Fibroblast of skin of right biceps (primary cell): ENCODE results near the gene THOC5.
A peak's percentile ranks its signal among the peaks of the same experiment; 100 is the strongest.
"Not testable (repeated sequence)": the region's sequence is repeated elsewhere in the genome, so short reads cannot be mapped to it uniquely, and the experiment has no call there.

Experiments
- DNase-seq: peaks from one replicate; pipeline ENCODE4 v3.0.0-alpha.2; 2013

The THOC5 gene

GRCh38 chr22:29559853-29560252 lies 6.3 kb upstream of the THOC5 start:
- no peak for DNase-seq

DNA sequence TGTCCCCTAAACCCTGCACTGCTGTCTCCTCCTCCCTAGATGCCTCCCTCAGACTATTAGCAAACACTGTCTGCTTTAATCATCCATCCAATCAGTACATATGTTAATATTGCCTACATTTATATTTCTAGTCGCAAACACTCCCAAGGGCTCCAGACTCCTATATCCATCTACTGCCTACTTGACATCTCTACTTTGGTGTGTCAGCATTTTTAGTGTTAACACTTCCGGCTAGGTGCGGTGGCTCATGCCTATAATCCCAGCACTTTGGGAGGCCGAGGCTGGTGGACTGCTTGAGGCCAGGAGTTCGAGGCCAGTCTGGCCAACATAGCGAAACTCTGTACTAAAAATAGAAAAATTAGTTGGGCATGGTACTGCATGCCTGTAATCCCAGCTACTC lies 5.5 kb upstream of the THOC5 start:
- DNase-seq: no peak

DNA sequence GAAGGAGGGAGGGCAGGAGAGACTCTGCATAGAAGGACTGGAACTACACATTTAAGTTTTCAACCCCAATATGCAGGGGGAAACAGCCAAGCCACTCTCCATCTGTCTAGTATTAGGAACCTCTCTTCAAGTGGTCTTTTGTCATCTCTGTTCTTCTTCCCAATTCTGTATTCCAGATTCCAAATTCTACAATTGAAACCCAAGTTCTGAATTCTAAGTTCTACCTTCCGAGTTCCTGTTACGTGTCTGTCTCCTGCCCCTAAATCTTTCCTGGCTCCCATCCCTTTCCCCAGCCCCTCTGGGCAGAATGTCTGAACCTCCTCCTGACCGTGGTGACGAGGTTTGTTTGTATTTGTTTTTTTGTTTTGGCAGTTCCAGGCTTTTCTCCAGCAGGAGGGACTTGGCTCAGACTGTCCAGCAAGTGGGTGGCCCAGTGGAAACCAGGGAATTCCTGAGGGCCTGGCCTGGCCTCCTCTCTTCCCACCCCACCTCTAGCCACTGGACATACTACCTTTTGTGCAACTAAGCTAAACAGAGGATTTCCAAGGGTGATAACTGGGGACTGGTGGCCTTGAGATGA lies 1.6 kb upstream of the THOC5 start:
- no peak for DNase-seq

- DNase-seq: not testable (repeated sequence)
Measured at GRCh38 chr22:29552357-29552756, 1.2 kb downstream of the THOC5 start.

GRCh38 chr22:29550005-29550404 lies 3.6 kb downstream of the THOC5 start:
- no peak for DNase-seq

DNA sequence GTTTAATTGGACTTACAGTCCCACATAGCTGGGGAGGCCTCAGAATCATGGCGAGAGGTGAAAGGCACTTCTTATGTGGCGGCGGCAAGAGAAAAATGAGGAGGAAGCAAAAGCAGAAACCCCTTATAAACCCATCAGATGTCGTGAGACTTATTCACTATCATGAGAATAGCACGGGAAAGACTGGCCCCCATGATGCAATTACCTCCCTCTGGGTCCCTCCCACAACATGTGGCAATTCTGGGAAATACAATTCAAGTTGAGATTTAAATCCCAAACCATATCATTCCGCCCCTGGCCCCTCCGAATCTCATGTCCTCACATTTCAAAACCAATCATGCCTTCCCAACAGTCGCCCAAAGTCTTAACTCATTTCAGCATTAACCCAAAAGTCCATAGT lies 8.5 kb downstream of the THOC5 start:
- not testable (repeated sequence) for DNase-seq

DNA sequence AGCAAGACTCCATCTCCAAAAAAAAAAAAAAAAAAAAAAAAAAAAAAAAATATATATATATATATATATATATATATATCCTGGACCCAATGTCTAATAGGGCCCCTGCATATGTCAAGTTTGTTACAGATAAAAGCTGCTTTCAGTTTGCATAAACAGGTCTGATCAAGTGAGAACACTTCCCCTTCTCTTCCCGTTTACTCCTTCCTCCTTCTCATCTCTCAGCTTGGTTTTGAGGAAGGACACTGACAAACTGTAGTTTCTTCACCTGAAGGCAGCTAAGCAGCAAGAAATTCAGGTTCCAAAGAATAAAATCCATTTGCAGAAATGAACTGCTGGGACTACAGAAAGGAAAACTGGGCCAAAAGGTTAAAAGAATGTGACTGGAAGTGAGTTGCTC lies 11.7 kb downstream of the THOC5 start:
- no peak for DNase-seq

DNA sequence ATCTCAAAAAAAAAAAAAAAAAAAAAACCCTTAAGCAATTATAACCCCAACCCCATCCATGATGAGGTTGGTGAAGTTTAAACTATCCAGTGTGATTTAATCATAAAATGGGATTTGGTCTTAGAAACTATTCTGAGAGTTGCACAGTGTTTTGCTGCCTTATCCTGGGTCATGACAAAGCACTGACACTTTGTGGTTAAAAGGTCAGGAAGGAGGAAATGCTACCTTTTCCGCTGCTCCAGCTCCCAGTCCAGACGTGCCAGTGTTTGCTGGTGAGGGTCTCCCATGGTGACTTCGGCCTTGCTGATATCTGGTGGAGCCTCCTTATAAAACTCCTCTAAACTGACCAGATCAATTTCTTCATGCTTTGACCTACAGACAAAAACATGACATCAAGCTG lies 14.5 kb downstream of the THOC5 start:
- no peak for DNase-seq

DNA sequence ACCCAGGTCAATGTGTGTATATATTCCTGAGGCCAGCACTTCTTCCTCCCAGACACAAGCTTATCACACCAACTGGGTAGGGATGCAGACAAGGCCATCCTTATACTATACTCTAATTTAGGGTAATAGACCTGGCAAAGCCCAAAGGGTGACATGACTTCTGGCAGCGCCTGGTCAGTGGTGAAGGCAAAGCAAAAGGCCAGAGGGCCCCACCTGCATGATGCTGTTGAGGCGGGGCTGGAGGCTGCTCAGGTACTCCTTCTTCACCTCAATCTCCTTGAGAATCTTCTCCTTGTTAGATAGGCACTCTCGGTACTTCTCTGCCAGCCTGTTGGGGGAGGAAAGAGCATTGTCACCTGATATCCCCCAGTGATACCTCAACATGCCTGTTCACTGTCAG lies 17.1 kb downstream of the THOC5 start:
- no peak for DNase-seq

GRCh38 chr22:29531419-29531818 lies 22.1 kb downstream of the THOC5 start:
- DNase-seq: no peak

DNA sequence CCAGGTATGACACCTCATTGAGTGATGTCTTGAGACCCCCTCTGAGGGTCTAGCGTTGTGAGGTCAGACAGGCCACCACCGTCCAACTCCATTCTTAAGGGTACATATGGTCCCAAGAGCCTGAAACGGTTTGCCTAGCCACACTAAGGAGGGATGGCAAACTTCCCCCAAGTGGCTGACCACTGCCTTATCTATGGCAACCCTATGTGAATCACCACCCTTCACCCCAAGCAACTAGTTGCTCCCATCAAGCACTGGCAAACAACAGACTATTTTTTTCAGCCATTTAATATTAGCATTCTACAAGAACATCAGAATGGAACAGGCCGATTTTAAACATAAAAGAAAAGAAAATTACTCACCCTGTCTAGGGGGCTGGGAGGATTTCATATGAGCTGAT lies 22.8 kb downstream of the THOC5 start:
- no peak for DNase-seq

GRCh38 chr22:29528144-29528543 lies 25.4 kb downstream of the THOC5 start:
- no peak for DNase-seq

DNA sequence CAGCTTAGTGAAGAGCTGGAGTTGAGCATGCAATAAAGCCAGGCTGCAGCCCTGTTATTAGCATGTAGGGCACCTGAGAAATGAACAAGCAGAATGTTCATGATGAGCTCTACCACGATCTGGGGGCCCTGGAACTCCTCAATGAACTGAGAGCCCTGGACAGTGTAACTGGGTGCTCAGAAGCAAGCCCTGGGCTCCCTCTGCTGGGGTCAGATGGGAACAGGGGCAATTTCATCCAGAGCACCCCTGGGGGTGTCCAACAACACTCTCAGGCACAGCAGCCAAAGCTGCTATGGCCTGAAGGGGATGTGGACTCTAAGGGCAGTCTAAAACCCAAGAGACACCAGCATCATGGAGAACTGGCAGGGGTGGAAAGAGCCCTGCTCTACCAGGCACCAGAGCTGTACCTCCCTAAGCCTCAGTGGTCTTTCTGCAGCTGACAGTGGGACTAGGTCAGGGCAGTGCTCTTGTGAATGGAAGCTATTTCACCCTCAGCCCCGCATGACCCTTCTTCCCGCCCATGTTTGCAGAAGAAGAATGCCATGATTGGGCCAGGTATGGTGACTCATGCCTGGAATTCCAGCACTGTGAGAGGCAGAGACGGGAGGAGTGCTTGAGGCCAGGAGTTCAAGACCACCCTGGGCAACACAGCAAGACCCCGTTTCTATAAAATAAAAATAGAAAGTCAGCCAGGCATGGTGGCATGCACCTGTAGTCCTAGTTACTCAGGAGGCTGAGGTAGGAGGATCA lies 28.9 kb downstream of the THOC5 start:
- DNase-seq: peak; percentile 18

GRCh38 chr22:29523761-29524160 lies 29.8 kb downstream of the THOC5 start:
- DNase-seq: no peak

DNA sequence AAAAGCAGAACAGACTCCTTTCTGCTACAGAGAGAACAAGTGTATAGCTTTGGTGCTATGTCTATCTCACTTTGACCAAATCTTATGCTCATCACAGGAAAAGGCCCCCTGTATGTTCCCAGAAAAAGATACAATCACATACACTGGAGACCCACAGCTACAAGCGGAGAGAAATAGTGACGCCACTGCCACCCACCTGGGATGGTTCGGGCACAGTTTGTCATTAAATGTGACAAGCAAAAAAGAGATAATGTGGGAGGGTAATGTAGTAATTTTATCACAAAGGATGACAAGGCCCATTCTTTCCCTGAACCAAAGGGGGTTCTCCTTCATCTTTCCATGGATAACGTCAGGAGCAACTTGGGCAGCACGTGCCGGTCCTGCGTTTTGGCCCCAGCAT lies 32.0 kb downstream of the THOC5 start:
- DNase-seq: no peak

- DNase-seq: peak; percentile 62
Measured at GRCh38 chr22:29520851-29521250, 32.7 kb downstream of the THOC5 start.

GRCh38 chr22:29519996-29520395 lies 33.6 kb downstream of the THOC5 start:
- DNase-seq: no peak

DNA sequence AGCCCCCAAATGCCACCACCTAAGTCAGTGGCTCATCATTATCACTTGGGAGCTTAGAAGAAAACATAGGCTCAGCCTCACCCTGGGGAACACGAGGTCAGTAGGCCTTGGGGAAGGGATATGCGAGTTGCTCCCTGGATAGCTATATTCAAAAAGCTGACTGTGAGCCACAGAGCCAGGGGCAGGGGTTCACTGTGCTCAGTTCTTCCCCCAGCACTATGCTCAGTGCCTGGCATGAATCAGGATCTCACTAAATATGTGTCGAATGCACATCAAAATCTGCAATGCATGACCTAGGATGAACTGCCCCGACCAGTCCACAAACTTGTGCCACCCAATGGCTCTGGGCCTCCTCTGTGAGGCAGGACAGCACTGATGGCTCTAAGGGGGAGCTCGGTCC lies 35.1 kb downstream of the THOC5 start:
- no peak for DNase-seq

DNA sequence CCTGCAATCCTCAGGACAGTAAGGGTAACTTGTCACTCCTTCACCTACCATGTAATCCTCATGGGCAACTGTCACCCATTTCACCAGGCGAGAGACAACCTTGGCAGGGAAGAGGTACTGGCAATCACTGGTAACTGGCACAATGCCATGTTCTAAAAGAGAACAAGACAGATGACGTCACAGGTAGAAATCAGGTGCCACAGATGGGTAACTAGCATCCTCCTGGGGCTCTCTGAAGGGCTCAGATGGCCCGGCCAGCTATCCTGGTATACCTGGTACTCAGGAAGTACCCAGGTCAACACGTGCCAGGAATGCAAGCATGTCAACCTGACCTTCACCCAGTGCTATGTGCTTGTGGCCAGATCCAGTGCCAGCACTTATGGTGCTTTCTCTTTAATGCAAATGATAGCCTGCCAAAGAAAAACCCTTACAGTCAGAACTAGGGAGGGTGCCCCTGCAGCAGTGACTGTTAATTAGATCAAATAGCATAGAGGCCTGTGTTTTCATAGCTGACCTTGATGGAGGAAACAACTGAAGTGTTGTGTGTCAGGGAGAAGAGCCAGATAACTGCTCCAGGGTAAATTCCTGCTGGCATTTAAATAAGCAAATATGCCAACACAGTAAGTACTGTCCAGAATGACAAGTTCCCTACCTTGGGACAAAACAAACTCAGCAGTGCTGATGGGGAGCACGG lies 36.2 kb downstream of the THOC5 start:
- DNase-seq: no peak

DNA sequence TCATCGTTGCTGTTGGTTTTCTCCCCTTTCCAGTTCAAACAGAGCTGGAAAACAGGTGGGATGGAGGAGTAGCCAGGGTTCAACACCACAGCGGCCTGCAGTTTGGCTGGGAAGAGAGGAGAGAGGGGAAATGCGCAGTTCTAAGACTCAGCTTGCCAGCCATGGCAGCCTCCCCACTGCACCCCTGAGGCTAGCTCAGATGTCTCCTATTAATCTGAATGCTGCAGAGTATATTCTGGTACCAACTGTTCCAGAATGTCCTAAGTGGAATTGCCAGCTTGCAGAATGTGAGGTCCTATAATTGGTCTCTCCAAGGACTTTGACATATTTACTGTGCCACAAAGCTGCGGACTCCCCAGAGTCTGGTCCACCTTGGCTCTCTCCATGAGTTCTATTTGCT lies 41.5 kb downstream of the THOC5 start:
- no peak for DNase-seq

DNA sequence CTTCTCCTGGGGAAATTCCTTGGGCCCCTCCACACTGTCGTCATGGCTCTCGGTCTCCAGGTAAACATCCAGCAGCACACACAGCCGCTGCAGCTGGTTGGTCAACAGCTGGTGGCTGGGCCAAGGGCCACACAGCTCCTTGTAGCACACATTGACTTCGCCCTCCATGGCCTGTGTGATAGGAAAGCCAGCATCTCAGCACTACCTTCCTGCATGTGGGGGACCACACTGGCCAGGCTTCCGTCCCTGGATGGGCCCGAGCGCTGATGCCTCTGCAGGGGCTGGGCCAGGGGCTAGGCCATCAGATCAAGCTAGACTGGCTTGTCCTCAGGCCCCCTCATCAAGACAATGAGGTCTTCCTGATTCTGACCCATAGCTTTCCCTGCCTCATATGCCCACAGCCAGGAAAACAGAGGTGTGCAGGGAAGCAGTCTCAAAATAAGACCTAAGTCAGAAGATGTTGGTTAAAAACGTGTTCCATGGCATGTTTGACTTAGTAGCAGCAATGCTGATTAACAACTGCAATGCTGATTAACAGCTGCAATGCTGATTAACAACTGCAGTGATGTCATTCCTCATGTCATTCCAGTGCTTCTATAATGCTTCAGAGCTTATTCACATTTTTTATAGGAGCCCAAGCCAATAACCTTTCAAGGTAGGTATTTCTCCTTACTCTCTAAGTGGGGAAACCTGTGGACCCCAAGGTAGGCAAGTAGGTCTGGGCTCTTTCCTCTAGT lies 42.3 kb downstream of the THOC5 start:
- DNase-seq: no peak

GRCh38 chr22:29510542-29510941 lies 43.0 kb downstream of the THOC5 start:
- DNase-seq: no peak

GRCh38 chr22:29509815-29510214 lies 43.7 kb downstream of the THOC5 start:
- no peak for DNase-seq

DNA sequence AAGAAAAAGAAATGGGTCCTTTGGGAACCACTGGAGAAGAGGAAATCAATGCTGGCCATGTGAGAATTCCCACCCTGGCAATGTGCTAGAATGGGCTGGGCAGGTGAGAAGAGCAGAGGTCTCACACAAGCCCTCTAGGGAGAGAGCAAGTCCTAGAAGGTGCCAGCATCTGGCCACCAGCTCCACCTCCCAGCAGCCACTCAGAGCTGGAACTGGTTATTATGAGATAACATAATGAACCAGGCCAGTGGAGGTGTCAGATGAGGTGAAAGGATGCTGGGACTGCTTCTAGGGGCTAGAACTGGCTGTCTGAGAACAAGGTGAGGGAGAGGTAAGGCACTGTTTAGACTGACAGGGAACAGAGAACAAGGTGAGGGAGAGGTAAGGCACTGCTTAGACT lies 44.3 kb downstream of the THOC5 start:
- DNase-seq: no peak
